Heart right ventricle (tissue), 16 donors: Measurements from ENCODE around the gene AADACL3. TPM values are rescaled to one million over a fixed set of nuclear protein-coding genes. Genes with fewer than 3 reads are reported as not detected.

Experiments
- ATAC-seq, 8 donors: fragments of 200-7000 bp; cut with Tn5 transposase; one replicate each; pipeline ENCODE4 v1.9.1; 2020; ENCODE audit warnings: mild to moderate bottlenecking in 8 of 8, moderate library complexity in 8 of 8, moderate number of reproducible peaks in 1 of 8
- DNase-seq, 2 donors: peaks; one replicate each; pipeline ENCODE4 v3.0.0-alpha.2; 2020
- H3K27ac ChIP-seq, 10 donors: fragments of 200-600 bp; sonication (generic) in 2 of 10; one replicate each; pipeline versions ENCODE4 v1.5.0 to v1.8.0; 2020 to 2022; ENCODE audit warnings: mild to moderate bottlenecking in 3 of 10
- H3K27me3 ChIP-seq, 7 donors: fragments of 200-600 bp; one replicate each; pipeline ENCODE4 v1.8.0; 2021 to 2022; ENCODE audit warnings: mild to moderate bottlenecking in 2 of 7
- H3K36me3 ChIP-seq, 9 donors: fragments of 200-600 bp; sonication (generic) in 1 of 9; one replicate each; pipeline versions ENCODE4 v1.5.0 to v1.8.0; 2020 to 2022; ENCODE audit warnings: mild to moderate bottlenecking in 2 of 9
- H3K4me1 ChIP-seq, 9 donors: fragments of 200-600 bp; sonication (generic) in 1 of 9; one replicate each; pipeline versions ENCODE4 v1.5.0 to v1.8.0; 2020 to 2022; ENCODE audit warnings: mild to moderate bottlenecking in 4 of 9
- H3K4me3 ChIP-seq, 10 donors: fragments of 200-600 bp; sonication (generic) in 2 of 10; one replicate each; pipeline versions ENCODE4 v1.5.0 to v1.8.0; 2020 to 2022; ENCODE audit warnings: mild to moderate bottlenecking in 7 of 10, moderate library complexity in 2 of 10
- H3K9me3 ChIP-seq, 11 donors: fragments of 200-600 bp in 10 of 11; sonication (generic) in 2 of 11; one replicate each; pipeline versions ENCODE4 v1.5.0 to v1.8.0; 2013 to 2022; ENCODE audit warnings: mild to moderate bottlenecking in 2 of 11, control low read depth in 1 of 11, moderate library complexity in 1 of 11
- WGBS, 2 donors: extraction: QIAGEN DNeasy Blood & Tissue Kit; methylation state at CpG; one replicate each; pipeline ENCODE4 v1.1.7; 2013; ENCODE audit warnings: inconsistent platforms in 1 of 2; 5-methylcytosine and 5-hydroxymethylcytosine counted together
- intact Hi-C, 10 donors: fragments of 100-400 bp; cut with DNase I; formaldehyde crosslinking; loops; one replicate each; pipeline versions ENCODE4 v1.11.1 to v1.14.2; 2022
- polyA plus RNA-seq, 2 donors: library from polyadenylated mRNA; stranded (reverse); fragments of 200-250 nt; gene quantifications; one replicate each; pipeline ENCODE4 v1.2.3, GENCODE V29; 2013
- total RNA-seq, 10 donors: library from RNA; stranded (reverse); fragmentation: NEBNext Ultra II Directional in 3 of 10; extraction: Animal tissue kit (Norgen Biotek cat#: 25700) in 3 of 10; gene quantifications; one replicate each; pipeline versions ENCODE4 v1.2.1 to v1.2.4, GENCODE V29; 2021 to 2023
- TF ChIP-seq, protein P1 (sequence below), 9 donors: fragments of 200-600 bp; sonication (generic) in 2 of 9; IDR thresholded peaks; one replicate each; pipeline versions ENCODE4 v1.5.0 to v1.8.0; 2021 to 2022; ENCODE audit warnings: antibody characterized with exemption in 9 of 9, mild to moderate bottlenecking in 5 of 9, moderate library complexity in 1 of 9
- donor health status: Arrhythmogenic right ventricular cardiomyopathy.
- donor health status: ischemic (EF 13 %, LVEDD 7.1; RV severe dilation, severe dysfunction).
- donor health status: healthy with polysubstance abuse.
- donor health status: DM: no; HTN: yes; CAD: no.
- donor health status: DM: no; HTN: no; CAD: no.
- donor health status: ischemic (EF 25% LVEDD 6.9; RV normal size, moderate dysfunction).
- donor health status: ischemic (EF 25% LVEDD 5.7; RV mildly dilated, moderate dysfunction).
- donor health status: healthy.
- donor health status: DM: yes; HTN: yes; CAD: no.
- donor health status: Ischemic cardiomyopathy.
- donor health status: ischemic (EF 35%, LVEDD 5.7; RV mildly dilated, moderate dysfunction).
- donor health status: nonischemic (EF 11% LVEDD 7.7; RV severe dilation, severe dysfunction).
- donor health status: DM: yes; HTN: yes; CAD: no.
- donor health status: PGD.
- donor health status: ischemic (EF 29% LVEDD 5.4; RV normal size, mild dysfunction).
- donor health status: nonischemic (EF 23%, LVEDD 6.1; RV moderate dilation, normal function).

The AADACL3 gene
- total and polyA plus RNA-seq, 12 donors: not detected

- TF ChIP-seq, protein P1, sequence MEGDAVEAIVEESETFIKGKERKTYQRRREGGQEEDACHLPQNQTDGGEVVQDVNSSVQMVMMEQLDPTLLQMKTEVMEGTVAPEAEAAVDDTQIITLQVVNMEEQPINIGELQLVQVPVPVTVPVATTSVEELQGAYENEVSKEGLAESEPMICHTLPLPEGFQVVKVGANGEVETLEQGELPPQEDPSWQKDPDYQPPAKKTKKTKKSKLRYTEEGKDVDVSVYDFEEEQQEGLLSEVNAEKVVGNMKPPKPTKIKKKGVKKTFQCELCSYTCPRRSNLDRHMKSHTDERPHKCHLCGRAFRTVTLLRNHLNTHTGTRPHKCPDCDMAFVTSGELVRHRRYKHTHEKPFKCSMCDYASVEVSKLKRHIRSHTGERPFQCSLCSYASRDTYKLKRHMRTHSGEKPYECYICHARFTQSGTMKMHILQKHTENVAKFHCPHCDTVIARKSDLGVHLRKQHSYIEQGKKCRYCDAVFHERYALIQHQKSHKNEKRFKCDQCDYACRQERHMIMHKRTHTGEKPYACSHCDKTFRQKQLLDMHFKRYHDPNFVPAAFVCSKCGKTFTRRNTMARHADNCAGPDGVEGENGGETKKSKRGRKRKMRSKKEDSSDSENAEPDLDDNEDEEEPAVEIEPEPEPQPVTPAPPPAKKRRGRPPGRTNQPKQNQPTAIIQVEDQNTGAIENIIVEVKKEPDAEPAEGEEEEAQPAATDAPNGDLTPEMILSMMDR (IDR thresholded peaks at IDR 0.05): no peak
- ATAC-seq (peak in 7 of 8 donors; percentile 49 to 92 (median 84)), DNase-seq (peak; percentile 15 to 24)
- no peaks in the 10 kb centered on the region for H3K36me3 ChIP-seq
- peaks cover 0 to 19% (median 0%) of the 10 kb centered on the region in 11 donors for H3K9me3 ChIP-seq
- H3K27me3 ChIP-seq: no peaks in the 10 kb centered on the region
- intact Hi-C loops: loop anchor here in 1 of 10 donors (10.0 kb wide), 1 partner anchor 1467 kb away; no protein-coding TSS in a partner anchor
- H3K27ac ChIP-seq: no peak overlapping the region
- 47 to 74% methylated on average over 1 of the region's 1 CpG for WGBS, 2 donors
- no peak overlapping the region for H3K4me3 ChIP-seq
- peaks cover 0 to 7% (median 0%) of the 10 kb centered on the region in 9 donors for H3K4me1 ChIP-seq
These were observed 38.3 kb upstream of the AADACL3 start for GRCh38 chr1:12677565-12677964.

DNA sequence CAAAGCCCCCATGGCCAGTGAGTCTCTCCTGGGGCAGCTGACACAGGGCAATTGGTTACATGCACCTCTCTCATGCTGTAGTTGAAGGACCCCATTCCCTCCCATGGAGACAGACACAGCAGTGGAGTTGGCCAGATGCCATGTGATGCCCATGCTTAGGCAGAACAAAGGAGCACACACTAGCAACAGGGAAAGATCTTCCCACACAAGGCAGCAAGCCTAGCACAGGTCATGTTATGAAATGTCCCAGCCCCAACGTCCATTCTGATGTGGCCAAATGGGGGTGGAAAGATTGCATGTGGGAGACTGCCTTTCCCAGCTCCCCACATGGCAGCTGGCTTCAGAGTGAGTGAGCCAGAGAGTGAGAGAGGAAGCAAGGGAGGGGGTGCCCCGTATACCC lies 37.6 kb upstream of the AADACL3 start:
- Histone ChIP-seq H3K27ac (no peak overlapping the region), H3K27me3 (peaks cover 0 to 3% (median 0%) of the 10 kb centered on the region in 7 donors), H3K4me1 (peaks cover 0 to 7% (median 0%) of the 10 kb centered on the region in 9 donors), H3K9me3 (peaks cover 0 to 19% (median 0%) of the 10 kb centered on the region in 11 donors), H3K36me3 (no peaks in the 10 kb centered on the region), H3K4me3 (no peak overlapping the region)
- DNase-seq: no peak
- WGBS, 2 donors: 50 to 54% methylated on average over 2 of the region's 2 CpGs
- intact Hi-C loops: loop anchor here in 1 of 10 donors (10.0 kb wide), 1 partner anchor 1466 kb away; no protein-coding TSS in a partner anchor
- ATAC-seq: peak in 1 of 8 donors; percentile 40
- TF ChIP-seq, protein P1 (IDR thresholded peaks at IDR 0.05): no peak

GRCh38 chr1:12678820-12679219 lies 37.1 kb upstream of the AADACL3 start:
- no peaks in the 10 kb centered on the region for H3K36me3 ChIP-seq
- DNase-seq (no peak), ATAC-seq (no peak)
- peaks cover 0 to 6% (median 0%) of the 10 kb centered on the region in 7 donors for H3K27me3 ChIP-seq
- intact Hi-C loops: loop anchor here in 1 of 10 donors (10.0 kb wide), 1 partner anchor 1466 kb away; no protein-coding TSS in a partner anchor
- no peak overlapping the region for H3K27ac ChIP-seq
- H3K9me3 ChIP-seq: peaks cover 0 to 19% (median 0%) of the 10 kb centered on the region in 11 donors
- no peak overlapping the region for H3K4me3 ChIP-seq
- WGBS, 2 donors: 89 to 90% methylated on average over 3 of the region's 3 CpGs
- TF ChIP-seq, protein P1 (IDR thresholded peaks at IDR 0.05): no peak
- H3K4me1 ChIP-seq: peaks cover 0 to 7% (median 0%) of the 10 kb centered on the region in 9 donors

DNA sequence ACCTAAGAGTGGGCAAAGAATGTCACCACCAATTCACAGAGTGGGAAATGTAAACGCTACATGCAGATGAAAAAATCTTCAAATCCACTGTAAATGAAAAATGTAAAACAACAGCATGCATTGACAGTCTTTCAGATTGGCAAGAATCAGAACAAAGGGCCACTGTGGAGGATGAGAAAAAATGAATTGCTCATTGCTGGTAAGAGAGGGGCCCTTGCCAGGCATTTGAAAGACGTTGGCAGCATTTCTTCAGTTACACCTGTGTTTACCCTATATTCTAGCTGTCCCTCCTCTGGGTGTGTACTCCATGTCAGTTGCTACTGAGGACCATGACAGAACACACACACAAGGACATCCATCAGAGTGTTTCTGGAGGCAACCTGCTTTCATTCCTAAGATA lies 25.8 kb upstream of the AADACL3 start:
- ATAC-seq (no peak), DNase-seq (no peak)
- intact Hi-C loops: no loop called here
- 60 to 67% methylated on average over 2 of the region's 2 CpGs for WGBS, 2 donors
- Histone ChIP-seq H3K4me3 (no peak overlapping the region), H3K4me1 (no peaks in the 10 kb centered on the region), H3K27ac (no peak overlapping the region), H3K27me3 (peaks cover 0 to 14% (median 0%) of the 10 kb centered on the region in 7 donors), H3K36me3 (no peaks in the 10 kb centered on the region), H3K9me3 (no peaks in the 10 kb centered on the region)
- TF ChIP-seq, protein P1 (IDR thresholded peaks at IDR 0.05): no peak
